H1 (cell line): ENCODE measurements around the gene ZNF184. TPM values are rescaled to one million over a fixed set of nuclear protein-coding genes. Genes with fewer than 3 reads are reported as not detected.

Source experiments
- CTCF ChIA-PET: fragments of 300-600 bp; sonication (Branson Sonifier 250); formaldehyde crosslinking; loops from one replicate; lab custom pipeline; 2021; ENCODE audit not compliant: partially characterized antibody; lab: Charles Lee
- POLR2A ChIA-PET: fragments of 300-600 bp; sonication (Branson Sonifier 250); formaldehyde crosslinking; loops from one replicate; lab custom pipeline; 2021; ENCODE audit warnings: inconsistent platforms; ENCODE audit not compliant: partially characterized antibody; lab: Charles Lee
- DNase-seq, 2 experiments: peaks; one replicate each; pipeline versions ENCODE4 v3.0.0 to v3.0.0-alpha.2; 2010 to 2022; ENCODE audit warnings: low spot score in 2 of 2, low read depth in 1 of 2, mixed read lengths in 1 of 2
- FAIRE-seq: peaks from 2 replicates; lab custom pipeline; 2011; peaks lifted over from hg19 to GRCh38; lab: Jason Lieb, UNC
- H2AFZ ChIP-seq: 2 replicates; pipeline ENCODE4 v1.8.1; 2012; ENCODE audit warnings: low read length, inconsistent platforms
- H2AK5ac ChIP-seq: 2 replicates; pipeline ENCODE4 v1.6.1; 2013; ENCODE audit warnings: low read depth, low read length
- H2BK120ac ChIP-seq: replicated peaks from 2 replicates; pipeline ENCODE3; 2013; ENCODE audit warnings: low read depth, low read length, inconsistent platforms
- H2BK12ac ChIP-seq: 2 replicates; pipeline ENCODE4 v1.6.1; 2013; ENCODE audit warnings: low read depth, low read length
- H2BK15ac ChIP-seq: 2 replicates; pipeline ENCODE4 v1.6.1; 2013; ENCODE audit warnings: low read length
- H2BK20ac ChIP-seq: 2 replicates; pipeline ENCODE4 v1.6.1; 2013; ENCODE audit warnings: low read length
- H2BK5ac ChIP-seq: 2 replicates; pipeline ENCODE4 v1.6.1; 2013; ENCODE audit warnings: low read depth, low read length
- H3K14ac ChIP-seq: 2 replicates; pipeline ENCODE4 v1.6.1; 2013; ENCODE audit warnings: inconsistent platforms; ENCODE audit not compliant: insufficient read length
- H3K18ac ChIP-seq: 2 replicates; pipeline ENCODE4 v1.6.1; 2013; ENCODE audit warnings: low read length; ENCODE audit errors: extremely low read depth
- H3K23ac ChIP-seq: 2 replicates; pipeline ENCODE4 v1.6.1; 2013; ENCODE audit warnings: inconsistent platforms; ENCODE audit not compliant: insufficient read length
- H3K23me2 ChIP-seq: 2 replicates; pipeline ENCODE4 v1.6.1; 2013; ENCODE audit warnings: low read depth, low read length
- H3K27ac ChIP-seq: 2 replicates; pipeline ENCODE4 v1.6.1; 2011; ENCODE audit warnings: low read depth, low read length, inconsistent platforms
- H3K27me3 ChIP-seq, 4 experiments: replicated peaks in 1 of 4; 1 replicate in 1 of 4; 2 replicates in 3 of 4; pipeline versions ENCODE4 v1.6.1 to v1.8.1; 2011 to 2013; ENCODE audit warnings: low read length in 3 of 4, mild to moderate bottlenecking in 3 of 4, inconsistent platforms in 2 of 4, mixed read lengths in 2 of 4, moderate library complexity in 1 of 4; ENCODE audit not compliant: control insufficient read depth in 3 of 4, insufficient read depth in 3 of 4; ENCODE audit errors: extremely low read depth in 1 of 4
- H3K36me3 ChIP-seq, 4 experiments: 2 replicates each; pipeline versions ENCODE4 v1.6.1 to v1.8.1; 2011 to 2013; ENCODE audit warnings: mild to moderate bottlenecking in 4 of 4, low read length in 3 of 4, moderate library complexity in 2 of 4, control low read depth in 1 of 4, inconsistent platforms in 1 of 4; ENCODE audit not compliant: insufficient read depth in 4 of 4, control insufficient read depth in 2 of 4
- H3K4ac ChIP-seq: replicated peaks from 2 replicates; pipeline ENCODE3; 2013; ENCODE audit warnings: low read length, low read depth, mixed read lengths, inconsistent platforms; ENCODE audit not compliant: insufficient read length
- H3K4me1 ChIP-seq, 4 experiments: replicated peaks in 1 of 4; 1 replicate in 1 of 4; 2 replicates in 3 of 4; pipeline versions ENCODE4 v1.6.1 to v1.8.1; 2011 to 2013; ENCODE audit warnings: low read length in 3 of 4, inconsistent platforms in 2 of 4, mixed read lengths in 1 of 4; ENCODE audit not compliant: insufficient read depth in 4 of 4, control insufficient read depth in 3 of 4
- H3K4me2 ChIP-seq, 2 experiments: 2 replicates each; pipeline versions ENCODE4 v1.6.1 to v1.8.1; 2011 to 2013; ENCODE audit warnings: low read depth in 2 of 2, low read length in 2 of 2, control low read depth in 1 of 2, inconsistent platforms in 1 of 2, mild to moderate bottlenecking in 1 of 2; ENCODE audit not compliant: insufficient read depth in 1 of 2
- H3K4me3 ChIP-seq, 4 experiments: fragments of 200-600, 300-600 bp in 1 of 4; sonication (generic), shearing (Covaris generic), sonication (Bioruptor Twin) in 1 of 4; 2 replicates each; pipeline versions ENCODE4 v1.5.1 to v1.8.1; 2011 to 2016; ENCODE audit warnings: low read length in 4 of 4, low read depth in 3 of 4, control low read depth in 2 of 4, inconsistent platforms in 2 of 4, mild to moderate bottlenecking in 2 of 4, mixed read lengths in 1 of 4, moderate library complexity in 1 of 4; ENCODE audit not compliant: insufficient read depth in 2 of 4; ENCODE audit errors: extremely low read depth in 1 of 4
- H3K56ac ChIP-seq: replicated peaks from 2 replicates; pipeline ENCODE3; 2013; ENCODE audit warnings: low read depth, mild to moderate bottlenecking, mixed read lengths, low read length, inconsistent platforms; ENCODE audit not compliant: insufficient read length
- H3K79me1 ChIP-seq: 2 replicates; pipeline ENCODE4 v1.6.1; 2013; ENCODE audit warnings: low read depth, low read length, control low read depth
- H3K79me2 ChIP-seq, 2 experiments: 2 replicates each; pipeline versions ENCODE4 v1.6.1 to v1.8.1; 2012 to 2013; ENCODE audit warnings: low read length in 2 of 2, mild to moderate bottlenecking in 2 of 2, inconsistent platforms in 1 of 2; ENCODE audit not compliant: insufficient read depth in 2 of 2, control insufficient read depth in 1 of 2
- H3K9ac ChIP-seq, 4 experiments: replicated peaks in 1 of 4; 1 replicate in 1 of 4; 2 replicates in 3 of 4; pipeline versions ENCODE4 v1.6.1 to v1.8.1; 2011 to 2013; ENCODE audit warnings: low read depth in 3 of 4, low read length in 3 of 4, control low read depth in 2 of 4, mild to moderate bottlenecking in 2 of 4, moderate library complexity in 2 of 4, inconsistent platforms in 1 of 4; ENCODE audit errors: extremely low read depth in 1 of 4
- H3K9me3 ChIP-seq, 2 experiments: 2 replicates each; pipeline versions ENCODE4 v1.6.1 to v1.8.1; 2012 to 2013; ENCODE audit warnings: mild to moderate bottlenecking in 2 of 2, moderate library complexity in 2 of 2, control low read depth in 1 of 2, inconsistent platforms in 1 of 2, low read depth in 1 of 2, low read length in 1 of 2, mixed read lengths in 1 of 2; ENCODE audit not compliant: insufficient read depth in 2 of 2
- H4K20me1 ChIP-seq, 2 experiments: replicated peaks in 1 of 2; 2 replicates each; pipeline versions ENCODE3 to v1.8.1; 2011 to 2013; ENCODE audit warnings: inconsistent platforms in 2 of 2, low read length in 2 of 2, mild to moderate bottlenecking in 1 of 2; ENCODE audit not compliant: insufficient read depth in 2 of 2, control insufficient read depth in 1 of 2
- H4K5ac ChIP-seq: 2 replicates; pipeline ENCODE4 v1.6.1; 2013; ENCODE audit warnings: low read length, low read depth, mixed read lengths, inconsistent platforms; ENCODE audit not compliant: insufficient read length
- H4K8ac ChIP-seq: 2 replicates; pipeline ENCODE4 v1.8.0; 2013; ENCODE audit warnings: mild to moderate bottlenecking, moderate library complexity, low read length, inconsistent platforms; ENCODE audit not compliant: insufficient read depth; ENCODE audit errors: extremely low read depth
- H4K91ac ChIP-seq: replicated peaks from 2 replicates; pipeline ENCODE3; 2013; ENCODE audit warnings: low read length, mixed read lengths, inconsistent platforms; ENCODE audit not compliant: insufficient read length
- HDAC2 ChIP-seq, 2 experiments: fragments of 300-600 bp in 1 of 2; sonication (generic) in 1 of 2; IDR thresholded peaks; 2 replicates each; pipeline ENCODE4 v1.6.1; 2011 to 2012; ENCODE audit warnings: low read depth in 2 of 2, low read length in 2 of 2, mild to moderate bottlenecking in 2 of 2, moderate library complexity in 2 of 2, borderline replicate concordance in 1 of 2, inconsistent platforms in 1 of 2
- SIRT6 ChIP-seq: IDR thresholded peaks from one replicate; pipeline ENCODE4 v1.7.1; 2012; ENCODE audit warnings: low read length, inconsistent platforms
- SP2 ChIP-seq: IDR thresholded peaks from 2 replicates; pipeline ENCODE4 v1.6.1; 2012; ENCODE audit warnings: mild to moderate bottlenecking, low read length, inconsistent platforms
- WGBS, 2 experiments: shearing (Covaris generic) in 1 of 2; methylation state at CpG; one replicate each; pipeline versions ENCODE4 v1.1.6 to v1.1.7; 2013 to 2015; ENCODE audit warnings: low lambda C conversion rate in 2 of 2, mixed read lengths in 2 of 2, inconsistent platforms in 1 of 2, low coverage in 1 of 2, missing lambda C conversion rate in 1 of 2; ENCODE audit not compliant: insufficient replicate concordance in 2 of 2, insufficient coverage in 1 of 2, insufficient read length in 1 of 2; ENCODE audit errors: extremely low coverage in 1 of 2, missing lambda C conversion rate in 1 of 2; 5-methylcytosine and 5-hydroxymethylcytosine counted together
- polyA plus RNA-seq, 7 experiments: library from polyadenylated mRNA; depleted of rRNA in 3 of 7; stranded (reverse) in 5 of 7; unstranded in 2 of 7; fragments of >200 nt in 5 of 7; fragments of 200-250 nt in 2 of 7; gene quantifications; 1 replicate in 5 of 7; 2 replicates in 1 of 7; 4 replicates in 1 of 7; pipeline versions ENCODE4 v1.2.1 to v1.2.3, GENCODE V29; 2011 to 2013; ENCODE audit warnings: missing spikeins in 2 of 7, mixed read lengths in 2 of 7
- total RNA-seq: library from RNA; stranded (reverse); fragmentation: NEBNext Ultra II Directional; extraction: Animal tissue kit (Norgen Biotek cat#: 25700); gene quantifications from 2 replicates; pipeline ENCODE4 v1.2.1, GENCODE V29; 2021

ZNF184 gene
- total and polyA plus RNA-seq, 2 of the 8 experiments (the other 6 are each of a cell fraction or from before 2014, with no cell fraction given): 1.9 to 12.3 TPM

- Histone ChIP-seq H3K4ac (no peak overlapping the region), H3K9me3 (peaks cover 13 to 14% of the 10 kb centered on the region in 2 experiments), H3K4me3 (no peak overlapping the region), H3K79me2 (no peaks in the 10 kb centered on the region), H3K23ac (no peak overlapping the region), H4K8ac (no peak overlapping the region), H3K14ac (no peak overlapping the region), H3K36me3 (no peaks in the 10 kb centered on the region), H3K56ac (no peak overlapping the region), H3K4me2 (no peak overlapping the region), H2BK12ac (no peak overlapping the region), H3K27ac (no peak overlapping the region), H2AFZ (no peak overlapping the region), H4K5ac (no peak overlapping the region), H2BK15ac (no peak overlapping the region), H2BK20ac (no peak overlapping the region), H2AK5ac (no peak overlapping the region), H3K9ac (no peak overlapping the region), H4K91ac (no peak overlapping the region), H3K27me3 (no peaks in the 10 kb centered on the region), H2BK5ac (no peak overlapping the region), H3K79me1 (no peaks in the 10 kb centered on the region), H3K23me2 (no peaks in the 10 kb centered on the region), H2BK120ac (no peak overlapping the region), H3K4me1 (no peaks in the 10 kb centered on the region), H4K20me1 (peaks cover 0 to 2% of the 10 kb centered on the region in 2 experiments), H3K18ac (no peak overlapping the region)
- no peak for FAIRE-seq
- no peak for DNase-seq
- TF ChIP-seq HDAC2 (IDR thresholded peaks at IDR 0.05; ENCODE audit: borderline replicate concordance in 1 of 2, low read depth in 2 of 2, low read length in 2 of 2) (no peak), SP2 (no peak), SIRT6 (no peak)
- ChIA-PET POLR2A (no interaction called here), CTCF (no interaction called here)
- 75% methylated on average over 1 of the region's 1 CpG; no CpG with 5 or more reads in 1 of the 2 experiments for WGBS, 2 experiments
These were observed 30.0 kb downstream of the ZNF184 start for GRCh38 chr6:27442932-27443331.
